ENCODE results near the gene DNMT1. TPM values are rescaled to one million over a fixed set of nuclear protein-coding genes. Genes with fewer than 3 reads are reported as not detected.

The DNMT1 gene
- total RNA-seq, 2 experiments from 2014 or later, result 372 to 379 TPM

DNA sequence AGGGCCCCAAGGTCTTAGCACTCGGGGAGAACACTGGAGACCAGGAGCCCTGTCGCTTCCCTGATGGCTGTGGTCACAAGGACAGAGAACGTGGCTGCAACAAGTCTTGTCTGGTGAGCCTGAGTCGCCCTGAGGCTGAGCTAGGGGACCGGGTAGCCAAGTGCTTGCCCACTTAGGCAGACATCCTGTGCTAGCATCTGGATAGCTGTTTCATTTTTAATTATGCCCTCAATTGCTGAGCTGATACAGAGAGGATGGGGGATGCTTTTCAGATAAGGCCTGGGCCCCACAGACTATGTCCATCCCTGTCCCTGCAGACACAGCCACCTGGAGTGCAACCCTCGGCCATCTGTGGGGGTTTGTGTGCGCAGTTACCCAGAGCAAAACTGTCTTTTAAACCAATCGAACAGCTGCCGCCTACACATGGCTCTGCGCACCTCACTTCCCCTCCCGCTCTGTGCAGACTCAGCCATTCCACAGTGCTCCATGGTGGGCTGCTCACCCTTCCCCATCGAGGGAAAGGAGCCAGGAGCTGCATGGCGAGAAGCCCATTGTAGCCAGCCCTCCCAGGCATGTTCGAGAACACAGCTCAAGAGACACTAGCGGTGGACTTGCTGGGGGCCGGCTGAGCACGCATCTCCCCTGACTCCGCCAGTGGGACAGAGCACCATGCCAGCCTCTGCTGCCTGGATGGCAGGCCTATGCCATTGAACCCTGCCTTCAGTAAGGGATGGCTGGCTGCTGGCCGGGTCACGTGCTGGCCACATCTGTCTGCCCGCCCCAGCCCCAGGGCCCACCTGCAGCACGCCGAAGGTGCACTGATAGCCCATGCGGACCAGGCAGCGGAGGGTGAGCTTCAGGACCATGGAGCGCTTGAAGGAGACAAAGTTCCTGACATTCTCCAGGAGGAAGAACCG, 55.6 kb downstream of the DNMT1 start:
- intact Hi-C loops (cut with micrococcal nuclease), result no loop called here
- Mint-ChIP-seq H3K4me1 (ENCODE audit: low read depth) (peaks cover 17% of the 10 kb centered on the region), H3K4me3 (no peak overlapping the region), H3K9me3 (no peaks in the 10 kb centered on the region), H3K27me3 (no peaks in the 10 kb centered on the region), H3K27ac (no peak overlapping the region), H3K36me3 (ENCODE audit: low read depth) (peaks cover 65% of the 10 kb centered on the region)
- ChIA-PET CTCF (interaction anchor here (1.2 to 2.3 kb wide), 2 partner anchors 111 to 209 kb away, joined by 3 to 6 read pairs; no protein-coding TSS in a partner anchor), POLR2A (interaction anchor here (1.0 to 2.3 kb wide), 6 partner anchors 9 to 45 kb away, joined by 3 to 7 read pairs (median 4); no protein-coding TSS in a partner anchor)
- DNase-seq, result no peak
- ATAC-seq, result no peak
- TF ChIP-seq, protein P1, sequence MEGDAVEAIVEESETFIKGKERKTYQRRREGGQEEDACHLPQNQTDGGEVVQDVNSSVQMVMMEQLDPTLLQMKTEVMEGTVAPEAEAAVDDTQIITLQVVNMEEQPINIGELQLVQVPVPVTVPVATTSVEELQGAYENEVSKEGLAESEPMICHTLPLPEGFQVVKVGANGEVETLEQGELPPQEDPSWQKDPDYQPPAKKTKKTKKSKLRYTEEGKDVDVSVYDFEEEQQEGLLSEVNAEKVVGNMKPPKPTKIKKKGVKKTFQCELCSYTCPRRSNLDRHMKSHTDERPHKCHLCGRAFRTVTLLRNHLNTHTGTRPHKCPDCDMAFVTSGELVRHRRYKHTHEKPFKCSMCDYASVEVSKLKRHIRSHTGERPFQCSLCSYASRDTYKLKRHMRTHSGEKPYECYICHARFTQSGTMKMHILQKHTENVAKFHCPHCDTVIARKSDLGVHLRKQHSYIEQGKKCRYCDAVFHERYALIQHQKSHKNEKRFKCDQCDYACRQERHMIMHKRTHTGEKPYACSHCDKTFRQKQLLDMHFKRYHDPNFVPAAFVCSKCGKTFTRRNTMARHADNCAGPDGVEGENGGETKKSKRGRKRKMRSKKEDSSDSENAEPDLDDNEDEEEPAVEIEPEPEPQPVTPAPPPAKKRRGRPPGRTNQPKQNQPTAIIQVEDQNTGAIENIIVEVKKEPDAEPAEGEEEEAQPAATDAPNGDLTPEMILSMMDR (IDR thresholded peaks at IDR 0.05), result no peak

DNA sequence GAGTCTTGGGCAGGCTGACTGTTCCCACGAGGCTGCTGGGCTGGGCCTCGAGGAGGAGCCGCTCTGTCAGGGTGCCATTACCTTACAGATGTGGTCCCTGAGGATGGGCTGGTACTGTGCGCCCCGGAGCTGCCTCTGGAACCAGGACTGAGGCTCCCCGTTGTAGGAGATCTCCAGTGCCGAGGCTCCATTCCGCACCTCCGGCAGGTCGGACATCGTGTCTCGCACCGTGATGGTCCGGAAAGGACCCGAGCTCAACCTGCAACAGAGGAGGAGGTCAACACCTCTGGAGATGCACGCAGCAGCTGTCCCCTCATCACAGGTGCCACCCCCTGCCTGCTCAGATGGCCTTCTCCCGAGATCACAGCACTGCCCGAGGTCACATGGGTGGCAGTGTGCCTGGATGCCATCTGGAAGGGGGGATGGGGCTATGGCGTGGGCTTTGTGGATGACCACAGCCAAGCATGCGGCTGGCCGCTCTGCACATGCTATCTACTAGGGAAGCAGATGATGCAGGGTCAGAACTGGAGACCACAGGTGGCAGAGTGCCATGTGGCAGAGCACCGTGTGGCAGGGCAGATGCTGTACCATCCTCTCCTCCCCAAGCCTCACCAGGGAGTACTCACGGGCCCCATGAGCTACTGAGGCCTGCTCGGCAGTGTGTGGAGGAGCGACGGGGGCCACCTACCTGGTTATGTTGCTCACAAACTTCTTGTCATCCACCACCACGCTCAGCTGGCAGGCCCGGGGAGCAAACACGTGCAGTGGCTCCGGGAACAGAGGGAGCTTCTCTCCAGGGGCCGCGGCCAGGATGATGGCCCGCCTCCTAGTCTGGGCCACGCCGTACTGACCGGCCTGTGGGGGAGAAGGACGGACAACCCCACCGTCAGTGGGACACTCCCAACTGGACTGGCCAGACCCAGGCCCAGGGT, 56.7 kb downstream of the DNMT1 start:
- Mint-ChIP-seq H3K27ac (no peak overlapping the region), H3K4me3 (no peak overlapping the region), H3K36me3 (ENCODE audit: low read depth) (peaks cover 56% of the 10 kb centered on the region), H3K4me1 (ENCODE audit: low read depth) (peaks cover 10% of the 10 kb centered on the region), H3K9me3 (no peaks in the 10 kb centered on the region), H3K27me3 (no peaks in the 10 kb centered on the region)
- intact Hi-C loops (cut with micrococcal nuclease), result no loop called here
- ChIA-PET CTCF (interaction anchor here (1.2 kb wide), 1 partner anchor 112 kb away, joined by 3 read pairs; no protein-coding TSS in a partner anchor), POLR2A (interaction anchor here (1.1 to 2.3 kb wide), 4 partner anchors 16 to 52 kb away, joined by 4 to 7 read pairs (median 4); no protein-coding TSS in a partner anchor)
- no peak for ATAC-seq
- no peak for DNase-seq
- TF ChIP-seq, protein P1 (IDR thresholded peaks at IDR 0.05), result no peak

DNA sequence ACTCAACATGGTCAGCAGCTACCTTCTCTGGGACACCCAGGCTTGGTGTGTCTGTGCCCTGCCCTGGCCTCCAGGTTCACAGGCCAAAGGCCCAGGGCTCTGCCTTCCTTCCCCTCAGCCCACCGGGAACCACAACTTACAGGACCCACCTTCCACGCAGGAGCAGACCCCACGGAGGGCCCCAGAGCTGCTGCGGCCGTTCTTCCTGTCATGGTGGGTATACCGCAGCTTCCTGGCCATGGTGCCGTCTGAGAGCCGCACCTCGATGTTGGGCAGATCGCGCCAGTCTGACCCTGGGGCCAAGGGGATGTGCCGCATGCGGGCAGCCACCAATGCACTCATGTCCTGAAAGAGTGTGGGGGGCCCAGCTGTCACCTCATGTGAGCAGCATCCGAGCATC, 57.8 kb downstream of the DNMT1 start:
- ATAC-seq (no peak), DNase-seq (no peak)
- ChIA-PET POLR2A (interaction anchor here (1.1 to 1.3 kb wide), 2 partner anchors 30 to 53 kb away, joined by 3 to 4 read pairs; no protein-coding TSS in a partner anchor), CTCF (no interaction called here)
- intact Hi-C loops (cut with micrococcal nuclease), result no loop called here
- no peak overlapping the region for H3K4me3 Mint-ChIP-seq
- no peak overlapping the region for H3K27ac Mint-ChIP-seq
- peaks cover 49% of the 10 kb centered on the region for H3K36me3 Mint-ChIP-seq (ENCODE audit: low read depth)
- TF ChIP-seq, protein P1 (IDR thresholded peaks at IDR 0.05), result no peak
- no peaks in the 10 kb centered on the region for H3K9me3 Mint-ChIP-seq
- H3K4me1 Mint-ChIP-seq (ENCODE audit: low read depth), result peaks cover 4% of the 10 kb centered on the region
- no peaks in the 10 kb centered on the region for H3K27me3 Mint-ChIP-seq

DNA sequence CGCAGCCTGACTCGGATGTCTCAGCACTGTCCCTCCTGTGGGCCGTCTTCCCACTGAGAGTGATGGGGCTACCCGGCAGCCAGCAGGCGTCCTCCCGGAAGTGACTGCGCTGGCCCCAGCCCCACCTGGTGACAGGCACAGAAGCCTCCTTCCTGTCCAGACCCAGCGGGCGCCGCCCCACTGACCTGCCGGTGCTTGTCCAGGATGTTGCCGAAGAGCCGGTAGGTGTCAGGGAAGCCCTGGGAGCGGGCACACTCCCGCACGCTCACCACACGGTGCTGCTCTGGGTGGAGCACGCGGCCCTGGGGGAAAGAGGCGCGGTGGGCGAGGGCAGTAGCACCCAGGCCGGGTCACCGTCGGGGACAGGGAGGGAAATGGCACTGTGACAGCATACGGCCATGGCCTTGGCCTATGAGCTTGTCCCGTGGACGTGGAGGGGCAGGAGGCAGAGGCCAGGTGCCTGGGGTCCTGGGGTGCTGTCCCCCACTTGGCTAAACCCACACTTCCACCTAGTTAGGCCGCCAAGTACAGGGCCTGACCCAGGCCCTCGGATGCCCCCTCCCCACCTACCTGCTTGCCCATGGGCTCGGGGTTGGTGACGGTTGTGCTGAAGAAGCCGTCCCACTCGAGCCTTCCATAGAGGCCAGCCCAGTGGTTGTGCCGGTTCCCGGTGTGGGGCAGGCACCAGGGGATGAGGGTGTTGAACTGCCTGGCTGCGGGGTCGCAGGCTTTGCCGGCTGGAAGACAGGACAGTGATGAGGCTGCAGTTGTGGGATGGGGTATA, 59.0 kb downstream of the DNMT1 start:
- ChIA-PET POLR2A (interaction anchor here (0.6 to 1.1 kb wide), 2 partner anchors 31 to 201 kb away, joined by 3 read pairs; no protein-coding TSS in a partner anchor), CTCF (no interaction called here)
- no peak overlapping the region for H3K4me3 Mint-ChIP-seq
- no peak for ATAC-seq
- no peaks in the 10 kb centered on the region for H3K27me3 Mint-ChIP-seq
- no peak overlapping the region for H3K27ac Mint-ChIP-seq
- H3K4me1 Mint-ChIP-seq (ENCODE audit: low read depth), result no peaks in the 10 kb centered on the region
- TF ChIP-seq, protein P1 (IDR thresholded peaks at IDR 0.05), result no peak
- intact Hi-C loops (cut with micrococcal nuclease), result no loop called here
- peaks cover 42% of the 10 kb centered on the region for H3K36me3 Mint-ChIP-seq (ENCODE audit: low read depth)
- no peaks in the 10 kb centered on the region for H3K9me3 Mint-ChIP-seq
- no peak for DNase-seq
